ENCODE measurements around the gene SNRNP35. TPM values are rescaled to one million over a fixed set of nuclear protein-coding genes. Genes with fewer than 3 reads are reported as not detected.

Gene SNRNP35
- total and polyA plus RNA-seq, 2 of the 8 experiments (the other 6 are each of a cell fraction or from before 2014, with no cell fraction given) = 8.0 to 16.9 TPM

DNA sequence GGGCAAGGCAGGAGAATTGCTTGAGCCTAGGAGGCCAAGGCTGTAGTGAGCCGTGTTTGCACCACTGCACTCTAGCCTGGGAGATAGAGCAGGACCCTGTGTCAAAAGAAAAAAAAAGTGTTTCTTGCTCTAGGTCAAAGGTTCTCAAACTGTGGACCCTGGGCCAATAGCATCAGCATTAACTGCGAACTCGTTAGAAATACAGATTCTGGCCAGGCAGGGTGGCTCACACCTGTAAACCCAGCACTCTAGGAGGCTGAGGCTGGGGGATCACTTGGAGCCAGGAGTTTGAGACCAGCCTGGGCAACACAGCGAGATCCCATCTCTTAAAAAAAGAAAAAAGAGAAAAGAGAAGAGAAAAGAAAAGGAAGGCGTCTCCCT is 22.3 kb upstream of the SNRNP35 start:
- CTCF ChIA-PET (ENCODE audit: partially characterized antibody) = interaction anchor here (0.9 to 1.1 kb wide), 2 partner anchors 33 to 94 kb away, joined by 3 read pairs; no protein-coding TSS in a partner anchor
- FAIRE-seq (no peak), DNase-seq (ENCODE audit: low read depth in 1 of 2, low spot score in 2 of 2) (no peak)
- Histone ChIP-seq H2BK5ac (ENCODE audit: low read depth, low read length) (no peak overlapping the region), H3K27me3 (replicated peaks in 1 of 4; ENCODE audit: control insufficient read depth in 3 of 4, extremely low read depth in 1 of 4, insufficient read depth in 3 of 4, low read length in 3 of 4) (peaks cover 0 to 24% (median 16%) of the 10 kb centered on the region in 4 experiments; a peak in 5 of 7 replicates), H2BK120ac (replicated peaks; ENCODE audit: low read depth, low read length) (no peak overlapping the region), H3K4me1 (replicated peaks in 1 of 4; ENCODE audit: control insufficient read depth in 3 of 4, insufficient read depth in 4 of 4, low read length in 3 of 4) (peaks cover 0 to 3% (median 0%) of the 10 kb centered on the region in 4 experiments; a peak in 1 of 7 replicates), H3K27ac (ENCODE audit: low read depth, low read length) (no peak overlapping the region), H2BK12ac (ENCODE audit: low read depth, low read length) (no peak overlapping the region), H3K23ac (ENCODE audit: insufficient read length) (no peak overlapping the region), H3K56ac (replicated peaks; ENCODE audit: insufficient read length, low read depth, low read length) (no peak overlapping the region), H3K36me3 (ENCODE audit: control insufficient read depth in 2 of 4, insufficient read depth in 4 of 4, low read length in 3 of 4) (no peaks in the 10 kb centered on the region), H4K20me1 (replicated peaks in 1 of 2; ENCODE audit: control insufficient read depth in 1 of 2, insufficient read depth in 2 of 2, low read length in 2 of 2) (peaks cover 0 to 3% of the 10 kb centered on the region in 2 experiments), H2BK20ac (ENCODE audit: low read length) (no peak overlapping the region), H3K79me2 (ENCODE audit: control insufficient read depth in 1 of 2, insufficient read depth in 2 of 2, low read length in 2 of 2) (no peaks in the 10 kb centered on the region), H3K79me1 (ENCODE audit: low read depth, low read length) (no peaks in the 10 kb centered on the region), H4K8ac (ENCODE audit: extremely low read depth, insufficient read depth, low read length) (0 out of 2 replicates have a peak overlapping the region, but pooled peaks have one; percentile 53), H3K4me2 (ENCODE audit: insufficient read depth in 1 of 2, low read depth in 2 of 2, low read length in 2 of 2) (peak overlapping the region; percentile 67 to 98), H3K4ac (replicated peaks; ENCODE audit: insufficient read length, low read depth, low read length) (no peak overlapping the region), H3K9ac (replicated peaks in 1 of 4; ENCODE audit: extremely low read depth in 1 of 4, low read depth in 3 of 4, low read length in 3 of 4) (no peak overlapping the region), H4K91ac (replicated peaks; ENCODE audit: insufficient read length, low read length) (no peak overlapping the region), H4K5ac (ENCODE audit: insufficient read length, low read depth, low read length) (no peak overlapping the region), H3K23me2 (ENCODE audit: low read depth, low read length) (peaks cover 6% of the 10 kb centered on the region; the same call in 1 of the 2 replicates), H3K18ac (ENCODE audit: extremely low read depth, low read length) (no peak overlapping the region), H3K4me3 (ENCODE audit: extremely low read depth in 1 of 4, insufficient read depth in 2 of 4, low read depth in 3 of 4, low read length in 4 of 4) (peak overlapping the region; percentile 44 to 84 (median 76)), H3K14ac (ENCODE audit: insufficient read length) (no peak overlapping the region), H2AFZ (ENCODE audit: low read length) (no peak overlapping the region; the same call in 1 of the 2 replicates), H3K9me3 (ENCODE audit: insufficient read depth in 2 of 2, low read depth in 1 of 2, low read length in 1 of 2) (no peaks in the 10 kb centered on the region), H2BK15ac (ENCODE audit: low read length) (no peak overlapping the region), H2AK5ac (ENCODE audit: low read depth, low read length) (no peak overlapping the region)
- 86% methylated on average over 4 of the region's 5 CpGs; no CpG with 5 or more reads in 1 of the 2 experiments for WGBS, 2 experiments (ENCODE audit: extremely low coverage in 1 of 2, insufficient coverage in 1 of 2, insufficient read length in 1 of 2, insufficient replicate concordance in 2 of 2, low coverage in 1 of 2, low lambda C conversion rate in 2 of 2, missing lambda C conversion rate in 1 of 2)
- POLR2A ChIA-PET (ENCODE audit: partially characterized antibody) = interaction anchor here (0.9 kb wide), 3 partner anchors 25 to 97 kb away, joined by 3 read pairs; no protein-coding TSS in a partner anchor
- TF ChIP-seq, protein P1, sequence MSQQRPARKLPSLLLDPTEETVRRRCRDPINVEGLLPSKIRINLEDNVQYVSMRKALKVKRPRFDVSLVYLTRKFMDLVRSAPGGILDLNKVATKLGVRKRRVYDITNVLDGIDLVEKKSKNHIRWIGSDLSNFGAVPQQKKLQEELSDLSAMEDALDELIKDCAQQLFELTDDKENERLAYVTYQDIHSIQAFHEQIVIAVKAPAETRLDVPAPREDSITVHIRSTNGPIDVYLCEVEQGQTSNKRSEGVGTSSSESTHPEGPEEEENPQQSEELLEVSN (IDR thresholded peaks at IDR 0.05) = no peak
- TF ChIP-seq SUZ12 (IDR thresholded peaks at IDR 0.05; ENCODE audit: low read length) (no peak), POU5F1 (IDR thresholded peaks at IDR 0.05; ENCODE audit: low read depth, low read length) (no peak), POLR2AphosphoS5 (IDR thresholded peaks at IDR 0.05; ENCODE audit: low read depth, low read length) (no peak), RXRA (IDR thresholded peaks at IDR 0.05; ENCODE audit: insufficient read depth, low read depth, low read length) (no peak), TCF12 (IDR thresholded peaks at IDR 0.05; ENCODE audit: low read depth, low read length) (no peak), MAFK (IDR thresholded peaks at IDR 0.05; ENCODE audit: low read depth, low read length) (no peak), EGR1 (IDR thresholded peaks at IDR 0.05; ENCODE audit: borderline replicate concordance, low read depth, low read length) (no peak), CREB1 (IDR thresholded peaks at IDR 0.05) (no peak), POLR2A (IDR thresholded peaks at IDR 0.05; ENCODE audit: control extremely low read depth in 1 of 2, low read depth in 2 of 2, low read length in 2 of 2) (no peak), NANOG (IDR thresholded peaks at IDR 0.05; ENCODE audit: insufficient read depth, low read depth, low read length, poor library complexity, severe bottlenecking) (no peak)
- TF ChIP-seq, protein P2, sequence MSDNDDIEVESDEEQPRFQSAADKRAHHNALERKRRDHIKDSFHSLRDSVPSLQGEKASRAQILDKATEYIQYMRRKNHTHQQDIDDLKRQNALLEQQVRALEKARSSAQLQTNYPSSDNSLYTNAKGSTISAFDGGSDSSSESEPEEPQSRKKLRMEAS (IDR thresholded peaks at IDR 0.05) = no peak

Data from H1 (cell line).